Tibial nerve (tissue), 4 donors: Measurements from ENCODE around the gene SKI. TPM values are rescaled to one million over a fixed set of nuclear protein-coding genes. Genes with fewer than 3 reads are reported as not detected.

Experiments used
- DNase-seq, 2 donors: peaks; one replicate each; pipeline ENCODE4 v3.0.0-alpha.2; 2019; ENCODE audit warnings: low spot score in 2 of 2
- H3K27ac ChIP-seq, 4 donors: fragments of 200-600 bp; sonication (generic) in 3 of 4; one replicate each; pipeline ENCODE4 v1.5.1; 2017 to 2019; ENCODE audit warnings: mild to moderate bottlenecking in 1 of 4
- H3K27me3 ChIP-seq, 2 donors: fragments of 200-600 bp; sonication (generic) in 1 of 2; one replicate each; pipeline versions ENCODE4 v1.5.1 to v1.6.0; 2017 to 2019
- H3K36me3 ChIP-seq, 3 donors: fragments of 200-600 bp; sonication (generic); one replicate each; pipeline ENCODE4 v1.5.1; 2018 to 2019
- H3K4me1 ChIP-seq, 4 donors: fragments of 200-600 bp; sonication (generic) in 3 of 4; one replicate each; pipeline ENCODE4 v1.5.1; 2017 to 2019
- H3K4me3 ChIP-seq, 4 donors: fragments of 200-600 bp; sonication (generic) in 3 of 4; one replicate each; pipeline ENCODE4 v1.5.1; 2017 to 2019; ENCODE audit warnings: mild to moderate bottlenecking in 1 of 4, moderate library complexity in 1 of 4
- H3K9me3 ChIP-seq, 4 donors: fragments of 200-600 bp; sonication (generic) in 3 of 4; one replicate each; pipeline ENCODE4 v1.5.1; 2017 to 2019
- EP300 ChIP-seq, 2 donors: sonication (generic); formaldehyde crosslinking; IDR thresholded peaks; one replicate each; pipeline ENCODE4 v1.6.1; 2017; ENCODE audit warnings: antibody characterized with exemption in 2 of 2, mild to moderate bottlenecking in 1 of 2
- POLR2A ChIP-seq, 2 donors: fragments of 450-650 bp; IDR thresholded peaks; one replicate each; pipeline ENCODE4 v1.6.1; 2017; ENCODE audit warnings: antibody characterized with exemption in 2 of 2, mild to moderate bottlenecking in 2 of 2, moderate library complexity in 2 of 2
- WGBS, 2 donors: methylation state at CpG; one replicate each; pipeline ENCODE4 v1.1.5; 2018; 5-methylcytosine and 5-hydroxymethylcytosine counted together
- total RNA-seq, 4 donors: library from RNA; depleted of rRNA; stranded (reverse); fragments of >200 nt; gene quantifications; one replicate each; pipeline ENCODE4 v1.1.0, GENCODE V29; 2016
- TF ChIP-seq, protein P1 (sequence below), 5 experiments: fragments of 200-600 bp in 3 of 5; fragments of 450-650 bp in 2 of 5; sonication (generic) in 3 of 5; IDR thresholded peaks; one replicate each; pipeline ENCODE4 v1.5.1; 2016 to 2019; ENCODE audit warnings: antibody characterized with exemption in 5 of 5, mild to moderate bottlenecking in 3 of 5, moderate library complexity in 2 of 5

The SKI gene
- total RNA-seq, 4 donors from 2014 or later = 62.8 to 100 (median 72.2) TPM

DNA sequence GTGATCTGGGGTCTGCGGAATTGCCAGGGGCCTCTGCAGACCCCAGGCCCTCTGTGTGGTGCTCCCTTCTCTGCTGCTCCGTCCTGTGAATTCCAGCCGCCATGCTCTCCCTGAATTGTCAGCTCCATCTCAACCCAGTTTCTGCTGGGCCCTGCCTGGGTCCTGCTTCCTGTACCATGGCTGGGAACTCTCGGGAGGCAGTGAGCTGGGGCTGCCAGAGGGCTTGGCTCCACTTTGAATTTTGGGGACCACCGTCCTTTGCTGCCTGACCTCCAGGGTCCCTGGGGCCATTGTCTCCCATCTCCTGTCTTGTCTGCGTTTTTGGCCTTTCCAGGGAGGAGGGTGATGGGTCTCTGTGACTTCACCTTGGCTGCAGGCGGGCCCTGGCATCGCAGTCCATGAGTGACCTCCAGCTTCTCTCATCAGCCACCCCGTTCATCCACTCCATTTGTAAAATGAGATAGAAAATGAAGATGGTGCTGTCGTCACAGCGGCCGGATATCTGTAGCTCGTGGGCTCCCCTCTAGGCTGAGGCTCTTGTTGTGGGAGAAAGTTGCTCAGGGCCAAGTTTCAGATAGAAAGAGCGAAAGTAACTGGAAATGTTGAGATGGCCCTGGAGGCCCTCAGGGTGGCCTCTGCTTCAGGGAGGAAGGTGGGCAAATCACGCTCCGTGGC, 38.3 kb downstream of the SKI start:
- no peak for TF ChIP-seq EP300 (IDR thresholded peaks at IDR 0.05)
- TF ChIP-seq, protein P1, sequence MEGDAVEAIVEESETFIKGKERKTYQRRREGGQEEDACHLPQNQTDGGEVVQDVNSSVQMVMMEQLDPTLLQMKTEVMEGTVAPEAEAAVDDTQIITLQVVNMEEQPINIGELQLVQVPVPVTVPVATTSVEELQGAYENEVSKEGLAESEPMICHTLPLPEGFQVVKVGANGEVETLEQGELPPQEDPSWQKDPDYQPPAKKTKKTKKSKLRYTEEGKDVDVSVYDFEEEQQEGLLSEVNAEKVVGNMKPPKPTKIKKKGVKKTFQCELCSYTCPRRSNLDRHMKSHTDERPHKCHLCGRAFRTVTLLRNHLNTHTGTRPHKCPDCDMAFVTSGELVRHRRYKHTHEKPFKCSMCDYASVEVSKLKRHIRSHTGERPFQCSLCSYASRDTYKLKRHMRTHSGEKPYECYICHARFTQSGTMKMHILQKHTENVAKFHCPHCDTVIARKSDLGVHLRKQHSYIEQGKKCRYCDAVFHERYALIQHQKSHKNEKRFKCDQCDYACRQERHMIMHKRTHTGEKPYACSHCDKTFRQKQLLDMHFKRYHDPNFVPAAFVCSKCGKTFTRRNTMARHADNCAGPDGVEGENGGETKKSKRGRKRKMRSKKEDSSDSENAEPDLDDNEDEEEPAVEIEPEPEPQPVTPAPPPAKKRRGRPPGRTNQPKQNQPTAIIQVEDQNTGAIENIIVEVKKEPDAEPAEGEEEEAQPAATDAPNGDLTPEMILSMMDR (IDR thresholded peaks at IDR 0.05) = no peak
- TF ChIP-seq POLR2A (IDR thresholded peaks at IDR 0.05) = no peak
- Histone ChIP-seq H3K27ac (peak overlapping the region in 2 of 4 donors; percentile 14 to 54), H3K4me1 (peaks cover 0 to 95% (median 50%) of the 10 kb centered on the region in 4 donors), H3K4me3 (no peak overlapping the region), H3K9me3 (no peaks in the 10 kb centered on the region), H3K27me3 (no peaks in the 10 kb centered on the region), H3K36me3 (no peaks in the 10 kb centered on the region)
- 68 to 73% methylated on average over 16 of the region's 16 CpGs for whole genome bisulfite sequencing, 2 donors
- no peak for DNase-seq

DNA sequence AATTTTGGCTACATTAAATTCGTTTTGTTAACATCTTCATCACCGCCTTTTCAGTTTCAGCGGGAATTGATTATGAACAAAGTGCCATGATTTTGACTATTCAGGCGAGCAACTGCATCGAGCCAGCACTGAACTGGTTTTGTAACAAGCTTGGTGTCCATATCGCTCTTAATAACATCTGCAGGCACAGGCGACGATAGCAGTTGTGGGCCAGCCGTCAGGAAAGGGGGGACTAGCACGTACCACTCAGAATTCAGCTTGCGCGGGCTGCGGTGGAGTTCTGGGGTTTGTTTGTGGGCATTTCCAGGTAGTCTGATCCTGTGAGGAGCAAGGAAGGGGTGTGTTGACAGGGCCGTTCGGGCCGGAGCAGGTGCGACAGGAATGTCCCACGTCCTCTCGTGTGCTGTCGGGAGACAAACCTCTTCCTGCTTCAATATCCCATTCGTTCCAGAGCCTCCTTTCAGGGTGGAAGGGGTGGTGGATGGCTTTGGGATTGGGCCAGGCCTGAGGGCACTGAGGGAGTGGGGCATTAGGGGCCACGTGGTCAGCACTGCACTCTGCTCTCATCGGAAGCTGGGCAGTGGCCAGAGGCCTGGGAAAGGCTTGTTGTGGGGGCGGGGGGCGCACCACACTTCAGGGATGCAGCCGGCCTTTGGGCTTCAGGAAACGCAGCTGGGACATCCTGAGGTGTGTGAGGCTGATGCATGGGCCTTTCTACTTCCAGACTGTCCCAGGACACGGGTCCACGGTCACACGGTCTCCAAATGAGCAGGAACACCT, 39.1 kb downstream of the SKI start:
- TF ChIP-seq EP300 (IDR thresholded peaks at IDR 0.05) = no peak
- TF ChIP-seq, protein P1 (IDR thresholded peaks at IDR 0.05) = no peak
- TF ChIP-seq POLR2A (IDR thresholded peaks at IDR 0.05) = no peak
- Histone ChIP-seq H3K27me3 (no peaks in the 10 kb centered on the region), H3K4me1 (peaks cover 0 to 95% (median 57%) of the 10 kb centered on the region in 4 donors), H3K36me3 (no peaks in the 10 kb centered on the region), H3K9me3 (no peaks in the 10 kb centered on the region), H3K4me3 (no peak overlapping the region), H3K27ac (peak overlapping the region in 2 of 4 donors; percentile 14 to 54)
- DNase-seq = no peak
- 40 to 41% methylated on average over 27 to 30 of the region's 30 CpGs for WGBS, 2 donors

DNA sequence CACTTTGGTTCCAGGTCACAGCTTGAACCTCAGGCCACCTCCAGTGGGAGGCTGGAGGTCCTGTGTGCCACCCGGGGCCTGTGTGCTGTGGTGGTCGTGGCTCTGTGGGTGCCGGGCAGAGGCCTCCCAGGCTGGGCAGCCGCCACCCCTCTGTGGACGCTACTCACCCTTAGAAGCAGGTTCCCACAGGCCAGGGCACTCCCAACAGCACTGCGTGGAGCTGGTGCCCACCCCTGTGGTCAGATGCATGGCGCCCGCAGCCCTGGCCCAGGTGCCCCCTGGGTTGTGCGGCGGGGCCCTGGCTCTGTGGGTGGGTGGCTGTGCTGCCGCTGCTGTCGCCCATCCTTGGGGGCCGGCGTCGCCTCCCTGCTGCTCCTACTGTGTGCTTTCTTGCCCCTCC, 39.7 kb downstream of the SKI start:
- H3K4me3 ChIP-seq = no peak overlapping the region
- TF ChIP-seq POLR2A (IDR thresholded peaks at IDR 0.05) = no peak
- TF ChIP-seq, protein P1 (IDR thresholded peaks at IDR 0.05) = no peak
- TF ChIP-seq EP300 (IDR thresholded peaks at IDR 0.05) = no peak
- H3K36me3 ChIP-seq = no peaks in the 10 kb centered on the region
- no peaks in the 10 kb centered on the region for H3K27me3 ChIP-seq
- H3K4me1 ChIP-seq = peaks cover 0 to 95% (median 64%) of the 10 kb centered on the region in 4 donors
- H3K9me3 ChIP-seq = no peaks in the 10 kb centered on the region
- H3K27ac ChIP-seq = peak overlapping the region in 1 of 4 donors; percentile 54
- no peak for DNase-seq
- WGBS, 2 donors = 66 to 90% methylated on average over 2 to 10 of the region's 15 CpGs

DNA sequence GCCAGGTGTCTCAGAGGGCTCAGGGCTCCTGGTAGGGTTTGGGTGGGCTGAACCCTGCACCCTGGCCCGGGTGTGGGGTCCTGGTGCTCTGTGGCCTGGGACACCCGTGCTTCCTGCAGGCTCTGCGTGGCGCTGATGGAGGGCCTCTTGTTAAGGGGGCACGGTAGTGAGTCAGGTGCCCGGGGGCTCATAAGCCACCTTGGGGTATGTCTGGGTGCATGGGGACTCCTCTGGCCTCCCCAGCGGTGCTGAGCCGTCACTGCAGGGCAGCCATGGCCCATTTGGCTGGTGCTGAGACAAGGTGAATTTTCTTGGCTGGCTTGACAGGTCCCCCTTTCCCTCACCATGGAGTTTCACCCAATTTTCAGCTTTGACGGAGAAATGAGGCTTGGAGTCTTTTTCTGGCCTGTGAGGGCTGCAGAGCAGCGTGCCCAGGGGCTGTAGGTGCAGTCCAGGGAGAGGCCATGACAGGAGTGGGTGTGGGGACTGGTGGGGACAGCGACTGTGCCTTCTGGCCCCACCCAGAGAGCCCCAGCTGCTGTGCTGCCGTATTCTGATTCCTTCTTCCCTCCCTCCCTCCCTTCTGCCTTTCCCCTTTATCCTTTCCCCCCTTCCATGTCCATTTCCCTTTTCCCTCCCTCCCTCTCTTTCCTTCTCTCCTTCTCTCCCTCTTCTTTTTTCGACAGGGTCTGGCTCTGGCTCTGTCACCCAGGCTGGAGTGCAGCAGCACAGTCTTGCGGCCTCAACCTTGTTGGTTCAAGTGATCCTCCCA, 40.4 kb downstream of the SKI start:
- no peaks in the 10 kb centered on the region for H3K36me3 ChIP-seq
- no peak for TF ChIP-seq POLR2A (IDR thresholded peaks at IDR 0.05)
- TF ChIP-seq EP300 (IDR thresholded peaks at IDR 0.05) = no peak
- TF ChIP-seq, protein P1 (IDR thresholded peaks at IDR 0.05) = no peak
- H3K9me3 ChIP-seq = no peaks in the 10 kb centered on the region
- H3K27me3 ChIP-seq = no peaks in the 10 kb centered on the region
- peaks cover 0 to 95% (median 70%) of the 10 kb centered on the region in 4 donors for H3K4me1 ChIP-seq
- WGBS, 2 donors = 58% methylated on average over 8 to 12 of the region's 14 CpGs
- H3K27ac ChIP-seq = peak overlapping the region in 2 of 4 donors; percentile 22 to 54
- DNase-seq = no peak
- H3K4me3 ChIP-seq = no peak overlapping the region
